OCI-LY1 (cell line): ENCODE measurements around the gene MOB2.

Experiments used
- H2AFZ ChIP-seq: fragments of 200-600 bp; sonication (generic), shearing (Covaris generic); 2 replicates; pipeline ENCODE4 v1.6.0; 2014; ENCODE audit warnings: antibody characterized with exemption, mild to moderate bottlenecking, low read length
- H3F3A ChIP-seq: fragments of 200-600 bp; sonication (generic), shearing (Covaris generic); 2 replicates; pipeline ENCODE4 v1.6.0; 2014; ENCODE audit warnings: mild to moderate bottlenecking, antibody characterized with exemption, low read length, moderate library complexity; ENCODE audit not compliant: insufficient read depth
- H3K27ac ChIP-seq: fragments of 200-600 bp; sonication (generic); 2 replicates; pipeline ENCODE4 v1.5.1; 2014; ENCODE audit warnings: low read length, mixed run types, mild to moderate bottlenecking, low read depth; ENCODE audit not compliant: poor library complexity, severe bottlenecking
- H3K27me3 ChIP-seq: fragments of 200-600 bp; sonication (generic); 2 replicates; pipeline ENCODE4 v1.6.0; 2014; ENCODE audit warnings: antibody characterized with exemption, mild to moderate bottlenecking, low read length, moderate library complexity; ENCODE audit not compliant: insufficient read depth
- H3K36me3 ChIP-seq: fragments of 200-600 bp; sonication (generic); 2 replicates; pipeline ENCODE4 v1.6.1; 2014; ENCODE audit warnings: mild to moderate bottlenecking, antibody characterized with exemption, low read length, moderate library complexity, mixed read lengths; ENCODE audit not compliant: insufficient read depth
- H3K4me1 ChIP-seq: fragments of 200-600 bp; sonication (generic); 2 replicates; pipeline ENCODE4 v1.5.1; 2014; ENCODE audit warnings: mild to moderate bottlenecking, low read length, moderate library complexity; ENCODE audit not compliant: insufficient read depth, severe bottlenecking
- H3K4me2 ChIP-seq: fragments of 200-600 bp; sonication (generic), shearing (Covaris generic); 2 replicates; pipeline ENCODE4 v1.6.1; 2014; ENCODE audit warnings: low read length
- H3K4me3 ChIP-seq: fragments of 200-600 bp; sonication (generic); 2 replicates; pipeline ENCODE4 v1.5.1; 2014; ENCODE audit warnings: low read length, low read depth, mild to moderate bottlenecking, mixed read lengths; ENCODE audit not compliant: poor library complexity, severe bottlenecking
- H3K79me2 ChIP-seq: fragments of 200-600 bp; shearing (Covaris generic); 2 replicates; pipeline ENCODE4 v1.6.1; 2016; ENCODE audit warnings: mixed run types, low read length, mixed read lengths; ENCODE audit not compliant: insufficient read depth
- H3K9ac ChIP-seq: fragments of 200-600 bp; sonication (generic), shearing (Covaris generic); 2 replicates; pipeline ENCODE4 v1.6.1; 2014; ENCODE audit warnings: mild to moderate bottlenecking, low read length, mixed read lengths
- H3K9me2 ChIP-seq: fragments of 200-600 bp; sonication (generic), shearing (Covaris generic); 2 replicates; pipeline ENCODE4 v1.6.1; 2014; ENCODE audit warnings: low read depth, mild to moderate bottlenecking, low read length, mixed read lengths
- H3K9me3 ChIP-seq: fragments of 200-600 bp; shearing (Covaris generic); 2 replicates; pipeline ENCODE4 v1.6.1; 2014; ENCODE audit warnings: low read length, mixed read lengths
- H4K20me1 ChIP-seq: fragments of 200-600 bp; sonication (generic), shearing (Covaris generic); 2 replicates; pipeline ENCODE4 v1.6.0; 2016; ENCODE audit warnings: mild to moderate bottlenecking, low read length; ENCODE audit not compliant: insufficient read depth
- EZH2 ChIP-seq: fragments of 200-600 bp; sonication (generic), shearing (Covaris generic); IDR thresholded peaks from 2 replicates; pipeline ENCODE4 v1.8.0; 2017; ENCODE audit warnings: borderline replicate concordance, mixed run types, mild to moderate bottlenecking, antibody characterized with exemption, low read length, moderate library complexity, mixed read lengths
- TF ChIP-seq, protein P1 (sequence below): fragments of 200-600 bp; sonication (generic), shearing (Covaris generic); IDR thresholded peaks from 2 replicates; pipeline ENCODE4 v1.5.1; 2017; ENCODE audit warnings: mild to moderate bottlenecking, antibody characterized with exemption, low read length, moderate library complexity, mixed read lengths

Gene MOB2

DNA sequence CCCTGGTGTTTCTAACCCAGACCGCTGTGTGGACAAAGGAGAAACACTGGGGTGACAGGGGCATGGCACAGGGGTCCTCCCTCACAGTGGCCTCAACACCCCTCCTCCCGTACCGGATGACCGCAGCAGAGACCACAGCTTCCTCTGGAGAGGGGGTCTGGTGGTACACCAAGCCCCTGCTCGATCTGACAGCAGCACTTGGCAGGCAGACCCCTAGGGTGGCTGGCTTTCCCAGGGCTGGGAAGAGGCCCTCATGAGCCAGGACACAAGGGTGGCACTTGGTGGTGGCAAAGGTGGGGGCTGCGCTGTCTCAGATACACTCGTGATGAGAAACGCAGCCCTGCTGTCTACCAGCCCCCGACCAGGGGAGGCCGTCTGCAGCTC is 46.8 kb upstream of the MOB2 start:
- Histone ChIP-seq H3K9ac (no peak overlapping the region), H3K36me3 (peaks cover 3% of the 10 kb centered on the region; the same call in 1 of the 2 replicates), H3K4me1 (no peaks in the 10 kb centered on the region), H3K4me3 (no peak overlapping the region), H3K27me3 (peaks cover 3% of the 10 kb centered on the region; the same call in 1 of the 2 replicates), H3F3A (no peaks in the 10 kb centered on the region), H3K79me2 (no peaks in the 10 kb centered on the region), H3K9me2 (no peaks in the 10 kb centered on the region), H4K20me1 (no peaks in the 10 kb centered on the region), H3K9me3 (no peaks in the 10 kb centered on the region), H2AFZ (no peak overlapping the region), H3K27ac (no peak overlapping the region), H3K4me2 (no peak overlapping the region)
- TF ChIP-seq, protein P1, sequence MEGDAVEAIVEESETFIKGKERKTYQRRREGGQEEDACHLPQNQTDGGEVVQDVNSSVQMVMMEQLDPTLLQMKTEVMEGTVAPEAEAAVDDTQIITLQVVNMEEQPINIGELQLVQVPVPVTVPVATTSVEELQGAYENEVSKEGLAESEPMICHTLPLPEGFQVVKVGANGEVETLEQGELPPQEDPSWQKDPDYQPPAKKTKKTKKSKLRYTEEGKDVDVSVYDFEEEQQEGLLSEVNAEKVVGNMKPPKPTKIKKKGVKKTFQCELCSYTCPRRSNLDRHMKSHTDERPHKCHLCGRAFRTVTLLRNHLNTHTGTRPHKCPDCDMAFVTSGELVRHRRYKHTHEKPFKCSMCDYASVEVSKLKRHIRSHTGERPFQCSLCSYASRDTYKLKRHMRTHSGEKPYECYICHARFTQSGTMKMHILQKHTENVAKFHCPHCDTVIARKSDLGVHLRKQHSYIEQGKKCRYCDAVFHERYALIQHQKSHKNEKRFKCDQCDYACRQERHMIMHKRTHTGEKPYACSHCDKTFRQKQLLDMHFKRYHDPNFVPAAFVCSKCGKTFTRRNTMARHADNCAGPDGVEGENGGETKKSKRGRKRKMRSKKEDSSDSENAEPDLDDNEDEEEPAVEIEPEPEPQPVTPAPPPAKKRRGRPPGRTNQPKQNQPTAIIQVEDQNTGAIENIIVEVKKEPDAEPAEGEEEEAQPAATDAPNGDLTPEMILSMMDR: no peak
- no peak for TF ChIP-seq EZH2

DNA sequence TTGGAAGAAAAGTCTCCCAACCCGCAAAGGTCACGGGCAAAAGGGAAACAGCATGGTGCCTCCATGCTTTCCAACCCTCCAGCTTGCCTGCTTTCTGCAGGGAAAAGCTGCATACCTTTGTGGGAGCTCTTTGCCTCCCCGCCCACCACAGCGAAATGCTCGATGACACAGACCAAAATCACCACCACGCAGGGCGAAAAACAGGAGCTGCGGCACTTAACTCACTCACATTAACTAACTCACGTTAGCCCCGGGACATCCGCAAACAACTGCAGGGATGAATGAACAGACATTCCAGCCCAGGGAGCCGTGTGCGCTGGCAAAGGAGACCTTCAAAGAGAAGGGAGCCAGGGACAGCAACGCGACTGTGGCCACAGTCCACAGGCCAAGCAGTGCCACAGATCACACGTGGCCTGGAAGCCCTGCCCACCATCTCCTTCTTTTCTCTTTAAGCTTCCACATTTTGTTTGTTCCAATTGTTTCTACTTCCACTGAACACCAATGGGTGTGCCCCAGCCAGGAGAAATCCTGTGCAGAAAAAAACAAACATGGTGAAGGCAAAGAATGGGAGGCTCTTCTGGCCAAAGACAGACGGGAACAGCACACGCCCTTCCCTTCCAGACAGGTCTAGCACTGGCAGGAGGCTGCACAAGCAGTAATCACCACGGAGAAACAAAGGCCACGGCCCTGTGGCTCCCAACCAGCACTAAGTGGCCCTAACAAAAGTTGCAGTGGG is 46.2 kb upstream of the MOB2 start:
- Histone ChIP-seq H3K36me3 (peaks cover 3% of the 10 kb centered on the region; the same call in 1 of the 2 replicates), H3K27ac (no peak overlapping the region), H3K79me2 (no peaks in the 10 kb centered on the region), H3K9ac (no peak overlapping the region), H3K27me3 (no peaks in the 10 kb centered on the region), H2AFZ (no peak overlapping the region), H3K4me2 (no peak overlapping the region), H3F3A (no peaks in the 10 kb centered on the region), H3K9me3 (no peaks in the 10 kb centered on the region), H4K20me1 (no peaks in the 10 kb centered on the region), H3K4me3 (no peak overlapping the region), H3K4me1 (no peaks in the 10 kb centered on the region), H3K9me2 (no peaks in the 10 kb centered on the region)
- TF ChIP-seq, protein P1: no peak
- TF ChIP-seq EZH2: no peak

DNA sequence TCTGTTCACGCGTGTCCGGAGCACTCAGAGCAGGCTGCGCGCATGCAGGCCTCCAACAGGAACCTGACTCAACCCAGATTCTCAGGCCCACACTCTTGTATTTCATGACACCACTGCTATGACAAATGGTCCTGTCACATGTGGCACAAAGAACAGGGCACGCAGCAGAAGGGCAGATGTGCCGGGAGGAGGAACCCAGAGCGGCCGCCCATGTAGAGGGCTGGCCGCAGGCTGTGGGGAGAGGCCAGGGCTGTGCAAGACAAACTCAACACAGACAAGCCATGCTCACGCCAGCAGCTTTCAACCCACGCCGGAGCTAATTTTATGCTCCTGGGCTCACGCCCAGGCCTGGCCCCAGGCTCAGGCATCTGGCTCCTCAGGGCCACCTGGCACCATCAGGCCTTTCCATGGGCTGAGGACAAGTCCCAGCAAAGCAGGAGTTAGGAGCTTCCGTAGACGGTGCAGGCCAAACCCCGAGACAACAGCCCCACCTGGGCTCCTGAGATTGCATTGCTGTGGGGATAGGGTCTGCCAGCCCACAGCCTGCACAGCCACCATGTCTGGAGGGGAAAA is 45.5 kb upstream of the MOB2 start:
- Histone ChIP-seq H2AFZ (no peak overlapping the region), H3K36me3 (peaks cover 3% of the 10 kb centered on the region; the same call in 1 of the 2 replicates), H3K9me2 (no peaks in the 10 kb centered on the region), H3K9me3 (no peaks in the 10 kb centered on the region), H3K27me3 (no peaks in the 10 kb centered on the region), H3F3A (no peaks in the 10 kb centered on the region), H3K79me2 (no peaks in the 10 kb centered on the region), H3K4me2 (no peak overlapping the region), H3K9ac (no peak overlapping the region), H4K20me1 (no peaks in the 10 kb centered on the region), H3K4me3 (no peak overlapping the region), H3K4me1 (no peaks in the 10 kb centered on the region), H3K27ac (no peak overlapping the region)
- TF ChIP-seq EZH2: no peak
- TF ChIP-seq, protein P1: no peak
